ENCODE measurements around the gene CBLC.

CBLC gene, protein sequence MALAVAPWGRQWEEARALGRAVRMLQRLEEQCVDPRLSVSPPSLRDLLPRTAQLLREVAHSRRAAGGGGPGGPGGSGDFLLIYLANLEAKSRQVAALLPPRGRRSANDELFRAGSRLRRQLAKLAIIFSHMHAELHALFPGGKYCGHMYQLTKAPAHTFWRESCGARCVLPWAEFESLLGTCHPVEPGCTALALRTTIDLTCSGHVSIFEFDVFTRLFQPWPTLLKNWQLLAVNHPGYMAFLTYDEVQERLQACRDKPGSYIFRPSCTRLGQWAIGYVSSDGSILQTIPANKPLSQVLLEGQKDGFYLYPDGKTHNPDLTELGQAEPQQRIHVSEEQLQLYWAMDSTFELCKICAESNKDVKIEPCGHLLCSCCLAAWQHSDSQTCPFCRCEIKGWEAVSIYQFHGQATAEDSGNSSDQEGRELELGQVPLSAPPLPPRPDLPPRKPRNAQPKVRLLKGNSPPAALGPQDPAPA

DNA sequence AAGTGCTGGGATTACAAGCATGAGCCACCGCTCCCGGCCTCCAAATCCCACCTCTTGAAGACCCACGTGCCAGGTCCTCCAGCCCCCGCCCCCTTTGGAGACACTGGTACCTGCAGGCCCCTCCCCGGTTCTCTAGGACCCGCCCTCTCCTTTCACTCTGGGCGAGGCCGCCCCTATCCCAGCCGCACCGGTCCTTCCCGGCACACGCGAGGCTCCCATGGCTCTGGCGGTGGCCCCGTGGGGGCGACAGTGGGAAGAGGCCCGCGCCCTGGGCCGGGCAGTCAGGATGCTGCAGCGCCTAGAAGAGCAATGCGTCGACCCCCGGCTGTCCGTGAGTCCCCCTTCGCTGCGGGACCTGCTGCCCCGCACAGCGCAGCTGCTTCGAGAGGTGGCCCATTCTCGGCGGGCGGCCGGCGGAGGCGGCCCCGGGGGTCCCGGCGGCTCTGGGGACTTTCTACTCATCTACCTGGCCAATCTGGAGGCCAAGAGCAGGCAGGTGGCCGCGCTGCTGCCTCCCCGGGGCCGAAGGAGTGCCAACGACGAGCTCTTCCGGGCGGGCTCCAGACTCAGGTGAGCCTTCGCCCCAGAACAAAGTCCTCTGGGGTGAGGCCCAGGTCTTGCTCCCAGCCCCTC is at the start of gene CBLC:
Gene CBLC (plus strand): TSS at position 176 of the 633 bp plus-strand sequence. CDS start 42 bp downstream, at position 218.
- no peak for DNase-seq

DNA sequence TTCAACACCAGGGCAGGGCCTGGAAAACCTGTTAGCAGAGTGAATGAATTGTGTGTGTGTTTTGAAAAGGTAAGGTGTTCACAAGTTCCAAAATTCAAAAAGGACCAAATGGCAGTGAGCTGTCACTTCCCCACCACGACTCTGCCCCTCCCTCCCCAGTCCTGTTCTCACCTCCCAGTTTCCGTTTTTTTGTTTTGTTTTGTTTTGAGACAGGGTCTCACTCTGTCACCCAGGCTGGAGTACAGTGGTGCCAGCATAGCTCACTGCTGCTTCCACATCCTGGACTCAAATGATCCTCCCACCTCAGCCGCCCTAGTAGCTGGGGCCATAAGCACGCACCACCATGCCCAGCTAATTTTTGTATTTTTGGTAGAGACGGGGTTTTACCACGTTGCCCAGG is 49.5 kb upstream of the CBLC start:
- DNase-seq, result no peak

DNA sequence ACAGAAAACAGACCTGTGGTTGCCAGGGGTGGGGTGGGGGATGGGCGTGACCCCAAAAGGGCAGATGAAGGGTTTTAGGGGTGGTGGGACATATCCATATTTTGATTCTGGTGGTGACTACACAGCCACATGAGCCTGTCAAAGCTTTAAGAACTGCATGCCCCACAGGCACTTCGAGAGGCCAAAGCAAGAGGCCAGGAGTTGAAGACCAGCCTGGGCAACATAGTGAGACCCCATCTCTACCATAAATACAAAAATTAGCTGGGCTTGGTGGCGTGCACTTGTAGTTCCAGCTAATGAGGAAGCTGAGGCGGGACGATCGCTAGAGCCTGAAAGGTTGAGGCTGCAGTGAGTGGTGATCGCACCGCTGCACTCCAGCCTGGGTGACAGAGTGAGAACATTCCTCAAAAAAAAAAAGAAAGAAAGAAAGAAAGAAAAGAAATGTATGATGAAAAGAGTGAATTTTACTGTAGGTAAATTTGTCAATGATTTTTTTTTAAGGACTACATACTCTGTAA is 48.1 kb upstream of the CBLC start:
- no peak for DNase-seq

GRCh38 chr19:44731081-44731480 is 46.6 kb upstream of the CBLC start:
- no peak for DNase-seq

- no peak for DNase-seq
Measured at GRCh38 chr19:44731622-44732021, 46.1 kb upstream of the CBLC start.

DNA sequence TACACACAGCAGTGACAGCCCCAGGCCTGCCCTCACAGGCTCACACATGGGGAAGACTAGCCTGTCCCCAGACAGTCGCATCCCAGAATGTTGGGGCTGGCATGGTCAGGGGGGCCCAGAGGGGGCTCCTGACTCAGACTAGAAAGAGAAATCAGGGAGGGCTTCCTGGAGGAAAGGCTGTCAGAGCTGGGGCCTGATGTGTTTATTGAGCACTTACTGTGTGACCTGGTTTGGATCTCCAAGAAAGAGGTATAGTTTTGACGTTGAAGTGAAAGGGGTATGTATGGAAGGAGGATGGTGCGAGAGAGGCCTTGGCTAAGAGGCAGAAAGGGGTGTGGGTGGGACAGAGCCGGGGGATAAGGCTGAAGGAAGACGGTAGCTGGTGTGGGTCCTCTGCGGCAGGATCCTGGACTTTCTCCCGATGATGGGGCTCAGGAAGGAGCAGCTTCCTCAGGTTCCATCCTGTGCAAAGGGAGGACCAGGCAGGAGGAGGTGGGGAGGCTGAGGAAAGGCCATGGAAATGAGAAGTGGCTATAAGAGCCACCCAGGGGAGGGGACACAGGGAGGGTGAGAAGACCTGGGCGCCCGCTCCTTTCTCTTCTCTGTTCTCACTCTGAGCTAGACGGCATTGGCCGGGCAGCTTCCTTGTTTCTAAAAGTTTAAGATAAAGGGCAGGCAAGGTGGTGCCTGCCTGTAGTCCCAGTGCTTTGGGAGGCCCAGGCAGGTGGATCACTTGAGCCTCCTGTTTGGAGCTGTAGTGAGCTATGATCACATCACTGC is 45.3 kb upstream of the CBLC start:
- DNase-seq, result no peak

DNA sequence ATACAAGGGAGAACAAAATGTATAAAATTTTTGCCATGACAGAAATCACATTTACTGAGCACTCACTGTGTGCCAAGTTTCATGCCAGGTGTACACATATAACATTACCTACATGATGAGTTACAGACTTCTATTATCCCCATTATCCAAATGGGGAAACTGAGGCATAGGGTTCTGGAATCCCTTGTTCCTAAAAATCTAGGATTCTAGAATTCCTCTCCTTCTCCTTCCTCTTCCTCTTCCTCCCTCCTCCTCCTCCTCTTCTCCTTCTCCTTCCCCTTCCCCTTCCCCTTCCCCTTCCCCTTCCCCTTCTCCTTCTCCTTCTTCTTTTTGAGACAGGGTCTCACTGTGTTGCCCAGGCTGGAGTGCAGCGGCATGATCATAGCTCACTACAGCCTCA is 43.3 kb upstream of the CBLC start:
- no peak for DNase-seq

GRCh38 chr19:44735011-44735410 is 42.7 kb upstream of the CBLC start:
- DNase-seq, result no peak

DNA sequence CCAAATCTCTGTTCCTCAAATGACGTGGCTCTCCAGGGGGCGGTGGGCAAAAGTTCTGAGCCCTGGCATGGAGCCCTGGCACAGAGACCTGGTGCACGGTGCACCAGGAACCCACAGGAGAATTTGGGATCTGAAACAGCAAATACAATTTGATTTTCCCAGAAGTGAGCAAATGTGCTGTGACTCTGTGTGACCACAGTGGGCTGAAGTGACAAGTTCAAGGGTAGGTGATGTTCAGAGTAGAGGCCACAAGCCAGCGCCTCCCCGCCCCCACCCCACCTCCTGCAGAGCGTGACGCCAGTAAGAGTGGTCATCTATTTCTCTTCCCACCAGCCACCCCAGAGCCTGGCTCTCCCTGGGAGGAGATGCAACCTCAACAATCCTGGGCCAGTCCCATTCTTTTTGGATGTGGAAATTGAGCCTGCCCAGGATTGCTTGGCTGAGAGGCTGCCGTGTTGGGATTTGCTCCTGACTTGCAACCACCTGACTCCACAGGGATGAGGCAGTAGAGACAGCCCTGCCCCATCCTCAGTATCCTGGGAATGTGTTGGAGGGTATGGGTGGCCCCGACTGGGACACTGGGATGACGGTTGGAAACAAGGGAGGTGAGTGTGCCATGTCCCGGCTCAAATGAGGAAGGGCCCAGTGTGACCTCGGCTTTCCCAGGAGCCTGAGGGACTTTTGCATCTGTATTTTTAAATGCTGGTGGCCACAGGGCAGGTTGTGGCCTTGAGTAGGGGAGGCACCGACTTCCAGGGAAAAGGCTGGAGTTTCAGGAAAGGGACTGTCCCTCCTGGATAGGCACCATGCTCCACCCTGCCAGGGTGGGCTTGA is 40.2 kb upstream of the CBLC start:
- no peak for DNase-seq

DNA sequence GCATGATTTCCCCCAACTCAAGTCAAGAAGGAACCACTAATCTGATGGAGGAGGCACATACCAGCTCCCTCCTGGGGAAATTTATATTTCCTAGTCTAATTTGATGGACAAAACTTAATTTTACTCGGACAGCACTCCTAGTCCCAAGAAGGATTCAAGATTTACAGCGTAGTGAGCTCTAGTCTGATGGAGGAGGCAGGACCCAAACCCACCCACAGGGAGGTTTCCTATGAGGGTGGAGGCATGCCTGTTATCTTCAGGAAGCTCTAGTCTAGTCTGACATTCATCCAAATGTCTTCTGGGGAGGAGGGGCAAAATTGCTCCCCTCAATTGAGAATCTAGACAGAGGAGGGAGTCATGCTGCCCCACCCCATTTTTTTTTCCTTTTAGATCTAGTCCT is 39.6 kb upstream of the CBLC start:
- DNase-seq, result no peak

DNA sequence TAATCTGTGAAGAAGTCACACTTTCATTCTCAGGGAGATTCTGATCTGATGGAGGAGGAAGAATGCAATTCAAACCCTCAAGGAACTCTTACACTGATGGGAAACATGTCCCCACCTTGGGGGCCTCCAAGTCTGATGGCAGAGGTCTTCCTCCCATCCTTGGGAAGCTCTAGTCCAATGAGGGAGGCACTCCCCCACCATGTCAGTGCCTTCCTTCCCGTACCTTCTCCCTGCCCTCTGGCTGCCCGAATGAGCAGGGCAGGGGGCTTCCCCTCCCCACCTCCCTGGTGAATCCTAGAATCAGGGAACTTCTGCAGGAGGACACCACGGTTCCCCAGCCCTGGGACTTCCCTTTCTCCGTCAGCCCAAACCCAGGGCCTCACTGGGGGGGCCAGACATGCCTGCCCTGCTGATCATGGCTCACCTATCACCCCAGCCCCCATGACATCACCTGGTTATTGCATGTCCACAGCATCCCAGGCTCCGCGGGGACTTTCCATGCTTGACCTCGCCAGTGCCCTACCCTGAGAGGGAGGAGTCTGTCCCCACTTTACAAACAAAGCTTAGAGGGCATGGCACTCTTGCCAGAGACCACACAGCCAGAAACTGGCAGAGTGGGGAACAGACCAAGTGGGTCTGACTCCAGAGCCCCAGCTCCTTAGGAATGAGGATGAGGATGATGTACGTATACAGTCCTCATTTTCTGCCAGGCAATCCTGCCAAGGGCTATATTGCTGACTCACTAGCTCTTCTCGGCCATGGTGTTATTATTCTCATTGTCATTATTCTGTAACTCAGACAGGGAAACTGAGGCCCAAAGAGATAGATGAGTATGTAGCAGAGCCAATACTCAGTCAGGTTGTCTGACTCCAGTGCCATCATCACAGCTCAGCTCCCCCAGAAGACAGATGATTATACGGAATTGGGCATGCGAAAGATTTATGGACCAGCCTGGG is 38.8 kb upstream of the CBLC start:
- DNase-seq, result no peak

- DNase-seq, result no peak
Measured at GRCh38 chr19:44740351-44740824, 37.3 kb upstream of the CBLC start.

DNA sequence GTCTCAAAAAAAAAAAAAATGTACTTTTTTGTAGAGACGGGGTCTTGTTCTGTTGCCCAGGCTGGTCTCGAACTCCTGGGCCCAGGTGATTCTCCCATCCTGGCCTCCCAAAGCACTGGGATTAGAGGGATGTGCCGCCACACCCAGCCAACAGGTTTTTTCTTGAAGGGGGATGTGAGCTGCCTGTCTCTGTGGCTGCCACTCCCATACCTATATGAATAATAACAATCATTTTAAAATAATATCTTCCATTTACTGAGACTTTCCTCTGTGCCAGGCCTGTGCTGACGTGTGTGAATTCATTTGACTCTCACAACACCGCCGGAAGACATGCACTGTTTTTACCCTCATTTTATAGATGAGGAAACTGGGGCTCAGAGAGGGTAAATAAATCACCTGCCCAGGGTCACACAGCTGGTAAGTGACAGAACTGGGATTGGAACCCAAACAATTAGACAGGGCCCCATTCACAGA is 36.4 kb upstream of the CBLC start:
- DNase-seq, result no peak

DNA sequence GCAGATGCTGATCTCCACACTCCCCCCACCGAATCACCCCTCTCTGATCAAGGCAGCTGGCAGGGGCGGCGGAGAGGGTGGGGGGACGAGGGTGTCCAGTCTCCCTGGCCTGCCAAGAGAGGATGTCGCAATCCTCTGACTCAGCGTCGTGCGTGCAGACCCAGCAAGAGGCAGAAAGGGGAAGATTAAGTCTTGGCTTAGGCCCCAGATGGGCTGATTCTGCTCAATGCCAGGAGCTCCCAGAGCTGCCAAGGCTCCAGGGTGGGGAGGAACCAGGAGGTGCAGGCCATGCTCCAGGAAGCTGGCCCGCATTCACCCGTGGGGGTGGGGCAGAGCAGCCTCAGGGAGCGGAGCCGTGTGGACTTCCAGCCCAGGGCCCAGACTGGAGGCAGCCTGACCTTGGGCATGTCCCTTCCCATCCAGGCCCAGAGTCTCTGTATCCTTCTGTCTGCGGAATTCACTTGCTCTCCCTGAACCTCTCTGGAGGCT is 35.8 kb upstream of the CBLC start:
- DNase-seq, result no peak

- DNase-seq, result no peak
Measured at GRCh38 chr19:44742330-44743061, 35.2 kb upstream of the CBLC start.

DNA sequence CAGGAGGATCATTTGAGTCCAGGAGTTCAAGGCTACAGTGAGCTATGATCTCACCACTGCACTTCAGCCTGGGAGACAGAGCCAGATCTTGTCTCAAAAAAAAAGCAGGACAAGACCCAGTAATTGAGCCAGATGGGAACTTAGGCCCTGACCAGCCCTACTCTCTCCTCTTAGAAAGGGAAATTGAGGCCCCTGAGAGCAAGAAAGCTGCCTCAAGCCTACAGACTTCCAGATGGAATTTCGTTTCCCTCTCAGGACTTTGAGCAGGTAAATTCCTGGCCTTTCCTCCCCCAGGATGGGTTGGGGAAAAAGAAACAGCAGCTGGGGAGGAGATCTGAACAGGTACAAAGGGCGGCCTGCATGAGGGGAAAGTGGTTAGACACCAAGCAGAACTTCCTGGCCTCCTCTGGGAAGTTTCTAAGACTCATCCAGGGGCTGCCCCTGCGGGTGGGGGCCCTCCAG is 32.8 kb upstream of the CBLC start:
- DNase-seq, result no peak

GRCh38 chr19:44745341-44745831 is 32.3 kb upstream of the CBLC start:
- DNase-seq, result no peak

- DNase-seq, result no peak
Measured at GRCh38 chr19:44745887-44746600, 31.6 kb upstream of the CBLC start.

- DNase-seq, result no peak
Measured at GRCh38 chr19:44746616-44746945, 31.1 kb upstream of the CBLC start.
